Vagina (tissue), 2 donors: ENCODE results near the gene HTR6.

Source experiments
- CTCF ChIP-seq, 3 experiments: fragments of 450-650 bp in 2 of 3; fragments of 200-600 bp in 1 of 3; sonication (generic) in 1 of 3; IDR thresholded peaks; one replicate each; pipeline ENCODE4 v1.5.1; 2017 to 2019; ENCODE audit warnings: antibody characterized with exemption in 3 of 3, mild to moderate bottlenecking in 2 of 3, moderate library complexity in 2 of 3
- POLR2A ChIP-seq, 2 donors: fragments of 450-650 bp; IDR thresholded peaks; one replicate each; pipeline ENCODE4 v1.6.1; 2017; ENCODE audit warnings: antibody characterized with exemption in 2 of 2, mild to moderate bottlenecking in 2 of 2, moderate library complexity in 2 of 2
- POLR2AphosphoS5 ChIP-seq, 2 donors: sonication (generic); formaldehyde crosslinking; IDR thresholded peaks; one replicate each; pipeline ENCODE4 v1.9.0; 2017; ENCODE audit warnings: antibody characterized with exemption in 2 of 2, mild to moderate bottlenecking in 2 of 2, low read depth in 1 of 2; ENCODE audit not compliant: insufficient read depth in 1 of 2

GRCh38 chr1:19710825-19711611 is 46.3 kb downstream of the HTR6 start:
- no peak for TF ChIP-seq CTCF (IDR thresholded peaks at IDR 0.05)
- no peak for TF ChIP-seq POLR2A (IDR thresholded peaks at IDR 0.05)
- TF ChIP-seq POLR2AphosphoS5 (IDR thresholded peaks at IDR 0.05; ENCODE audit: insufficient read depth in 1 of 2, low read depth in 1 of 2) = no peak
